GM23248 (cell line): ENCODE results near the gene NBEA.

Experiments used
- EZH2 ChIP-seq: fragments of 200-600 bp; sonication (generic); IDR thresholded peaks from 2 replicates; pipeline ENCODE4 v1.6.1; 2018; ENCODE audit warnings: antibody characterized with exemption, mild to moderate bottlenecking; ENCODE audit not compliant: insufficient read depth, poor library complexity, severe bottlenecking
- EZH2phosphoT487 ChIP-seq: fragments of 200-600 bp; sonication (generic); IDR thresholded peaks from 2 replicates; pipeline ENCODE4 v1.6.1; 2018; ENCODE audit warnings: antibody characterized with exemption, moderate library complexity, mild to moderate bottlenecking, low read depth; ENCODE audit not compliant: insufficient read depth

DNA sequence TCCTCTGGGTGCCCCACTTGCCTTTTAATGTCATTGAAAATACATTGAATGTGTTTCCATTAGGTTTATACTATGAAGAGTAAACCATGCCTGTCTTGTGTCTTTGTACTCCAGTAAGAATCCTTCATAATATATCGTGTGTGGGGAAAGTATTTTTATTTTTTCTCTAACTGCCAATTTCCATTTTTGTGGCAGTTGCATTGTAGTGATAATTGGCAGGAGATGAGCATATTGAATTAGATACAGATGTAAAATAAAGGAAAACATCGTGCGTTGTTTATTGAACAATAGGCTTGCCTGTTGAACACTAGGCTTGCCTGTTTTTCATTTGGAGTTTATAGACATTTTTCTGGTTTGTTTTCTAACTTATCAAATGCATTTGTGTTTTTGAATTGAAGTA, 218.8 kb downstream of the NBEA start:
- TF ChIP-seq EZH2 (no peak), EZH2phosphoT487 (no peak)
